Prostate gland (tissue), 2 donors: ENCODE results near the gene BMP2K.

Experiments
- CTCF ChIP-seq, 4 experiments: fragments of 200-600 bp in 2 of 4; fragments of 450-650 bp in 2 of 4; sonication (generic) in 2 of 4; IDR thresholded peaks; 1 replicate in 3 of 4; 2 replicates in 1 of 4; pipeline ENCODE4 v1.5.1; 2016 to 2019; ENCODE audit warnings: antibody characterized with exemption in 4 of 4, mild to moderate bottlenecking in 2 of 4, moderate library complexity in 2 of 4
- POLR2A ChIP-seq: fragments of 450-650 bp; IDR thresholded peaks from one replicate; pipeline ENCODE4 v1.6.1; 2016; ENCODE audit warnings: antibody characterized with exemption, mild to moderate bottlenecking
- POLR2AphosphoS5 ChIP-seq: sonication (generic); formaldehyde crosslinking; IDR thresholded peaks from one replicate; pipeline ENCODE4 v1.6.1; 2017; ENCODE audit warnings: antibody characterized with exemption

DNA sequence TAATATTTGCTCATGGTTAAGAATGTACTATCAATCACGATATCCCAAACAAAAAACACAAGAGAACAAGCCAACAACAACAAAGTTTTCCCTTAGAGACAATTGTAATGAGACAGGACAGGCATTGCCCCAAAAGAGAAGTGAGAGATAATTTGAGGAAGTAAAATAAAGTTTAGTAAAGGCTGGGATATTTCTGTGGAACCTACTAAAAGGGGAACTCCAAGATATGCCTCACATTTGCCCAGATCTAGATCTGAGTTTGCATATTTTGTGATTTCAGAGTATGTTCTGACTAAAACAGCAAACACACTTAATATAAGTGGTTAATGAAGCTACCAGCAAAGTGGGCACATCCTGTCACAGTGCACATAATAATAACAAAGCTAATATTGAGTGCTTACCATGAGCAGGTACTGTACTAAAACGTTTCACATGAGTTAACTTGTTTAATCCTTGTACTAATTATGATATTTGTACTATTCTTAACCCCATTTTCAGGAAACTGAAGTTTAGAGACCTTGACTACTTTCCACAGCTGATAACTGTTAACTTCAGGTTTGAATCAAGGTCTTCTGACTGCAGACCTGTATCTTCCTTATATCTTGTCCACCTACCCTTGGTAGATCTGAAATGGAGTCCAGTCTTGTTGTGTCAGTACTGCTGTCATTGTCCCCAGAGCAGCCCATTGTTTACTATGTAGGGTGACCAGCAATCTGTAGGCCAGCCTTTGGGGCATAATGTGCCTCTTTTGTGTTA, 26.0 kb upstream of the BMP2K start:
- TF ChIP-seq POLR2A (no peak), CTCF (IDR thresholded peaks at IDR 0.05) (no peak), POLR2AphosphoS5 (no peak)
